ENCODE measurements around the gene NECTIN4.

The NECTIN4 gene

DNA sequence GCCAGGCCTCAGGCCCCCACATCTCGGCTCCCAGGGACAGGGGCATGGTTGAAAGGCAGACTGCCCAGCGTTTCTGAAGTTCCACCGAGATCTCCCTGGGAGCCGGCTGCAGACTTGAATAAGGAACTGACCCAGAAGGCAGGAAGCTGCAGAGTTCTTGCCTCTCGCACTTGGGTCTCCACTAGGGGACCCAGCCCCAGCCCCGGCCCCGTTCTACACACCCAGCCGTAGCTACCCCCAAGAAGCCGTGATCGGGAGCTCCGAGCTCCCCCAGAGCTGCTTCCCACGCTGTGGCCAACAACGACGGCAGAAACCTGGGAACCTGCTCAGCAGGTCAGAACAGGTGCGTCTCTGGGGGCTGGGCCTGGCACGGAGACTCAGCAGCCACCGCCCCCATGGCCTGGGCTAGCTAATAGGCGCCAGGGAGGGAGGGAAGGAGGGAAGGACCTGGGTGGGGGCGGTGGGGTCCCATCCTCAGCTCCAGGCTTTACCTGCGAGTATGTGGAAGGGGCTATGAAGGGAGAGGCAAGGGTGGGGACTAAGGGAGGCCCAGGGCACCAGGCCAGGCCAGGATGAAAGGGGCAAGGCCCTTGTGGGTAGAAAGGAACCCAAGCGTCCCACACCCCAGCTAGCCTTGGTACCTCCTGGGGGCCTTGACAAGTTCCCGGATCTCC lies at the start of gene NECTIN4:
Gene NECTIN4 (minus strand): TSS at position 308 of the 674 bp plus-strand sequence. CDS start 262 bp downstream, at position 46.
- TF ChIP-seq, protein P1, sequence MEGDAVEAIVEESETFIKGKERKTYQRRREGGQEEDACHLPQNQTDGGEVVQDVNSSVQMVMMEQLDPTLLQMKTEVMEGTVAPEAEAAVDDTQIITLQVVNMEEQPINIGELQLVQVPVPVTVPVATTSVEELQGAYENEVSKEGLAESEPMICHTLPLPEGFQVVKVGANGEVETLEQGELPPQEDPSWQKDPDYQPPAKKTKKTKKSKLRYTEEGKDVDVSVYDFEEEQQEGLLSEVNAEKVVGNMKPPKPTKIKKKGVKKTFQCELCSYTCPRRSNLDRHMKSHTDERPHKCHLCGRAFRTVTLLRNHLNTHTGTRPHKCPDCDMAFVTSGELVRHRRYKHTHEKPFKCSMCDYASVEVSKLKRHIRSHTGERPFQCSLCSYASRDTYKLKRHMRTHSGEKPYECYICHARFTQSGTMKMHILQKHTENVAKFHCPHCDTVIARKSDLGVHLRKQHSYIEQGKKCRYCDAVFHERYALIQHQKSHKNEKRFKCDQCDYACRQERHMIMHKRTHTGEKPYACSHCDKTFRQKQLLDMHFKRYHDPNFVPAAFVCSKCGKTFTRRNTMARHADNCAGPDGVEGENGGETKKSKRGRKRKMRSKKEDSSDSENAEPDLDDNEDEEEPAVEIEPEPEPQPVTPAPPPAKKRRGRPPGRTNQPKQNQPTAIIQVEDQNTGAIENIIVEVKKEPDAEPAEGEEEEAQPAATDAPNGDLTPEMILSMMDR (IDR thresholded peaks at IDR 0.05): no peak
- TF ChIP-seq ZFX (IDR thresholded peaks at IDR 0.05; ENCODE audit: borderline replicate concordance): no peak
- 0 out of 2 replicates have a peak within 1 kb of the TSS, but pooled peaks have one; percentile 29 for H3K27ac ChIP-seq

DNA sequence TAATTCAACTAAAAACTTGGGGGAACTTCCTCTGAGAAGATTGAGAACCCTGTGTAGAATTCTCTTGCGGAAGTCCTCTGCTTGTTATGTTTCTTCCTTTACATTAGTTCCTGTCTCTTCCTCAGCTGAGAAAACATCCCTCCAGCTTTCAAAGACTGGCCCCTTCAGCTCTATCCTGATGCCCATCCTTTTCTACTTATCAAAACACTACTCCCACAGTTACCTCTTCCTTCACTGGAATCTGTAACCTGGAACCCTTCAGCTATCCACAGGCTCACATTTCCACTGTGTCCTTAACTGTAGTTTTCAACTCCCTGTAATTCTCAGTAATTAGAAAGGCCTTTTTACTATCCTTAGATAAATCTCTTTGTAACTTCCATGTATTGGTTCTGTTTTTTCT lies 49.1 kb upstream of the NECTIN4 start:
- no peak for TF ChIP-seq ZFX (IDR thresholded peaks at IDR 0.05; ENCODE audit: borderline replicate concordance)
- TF ChIP-seq, protein P1 (IDR thresholded peaks at IDR 0.05): no peak
- H3K27ac ChIP-seq: no peak overlapping the region

DNA sequence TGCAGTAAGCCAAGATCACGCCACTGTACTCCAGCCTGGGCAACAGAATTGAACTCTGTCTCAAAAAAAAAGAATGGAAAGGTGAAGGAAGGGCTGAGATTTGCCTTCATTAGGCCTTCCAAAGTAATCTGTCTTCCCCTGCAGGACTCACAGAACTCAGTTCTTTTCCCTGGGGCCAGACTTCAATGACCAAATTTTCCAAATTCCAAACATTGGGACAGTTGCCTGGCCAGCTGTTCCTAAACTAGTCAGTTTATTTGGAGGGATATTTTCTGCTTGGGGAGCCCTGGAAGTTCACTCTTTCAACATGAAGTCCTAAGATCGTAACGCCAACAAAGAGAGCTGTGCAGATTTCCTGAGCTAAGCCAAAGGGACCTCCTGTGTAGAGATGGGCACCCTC lies 48.5 kb upstream of the NECTIN4 start:
- H3K27ac ChIP-seq: no peak overlapping the region
- TF ChIP-seq, protein P1 (IDR thresholded peaks at IDR 0.05): no peak
- TF ChIP-seq ZFX (IDR thresholded peaks at IDR 0.05; ENCODE audit: borderline replicate concordance): no peak

DNA sequence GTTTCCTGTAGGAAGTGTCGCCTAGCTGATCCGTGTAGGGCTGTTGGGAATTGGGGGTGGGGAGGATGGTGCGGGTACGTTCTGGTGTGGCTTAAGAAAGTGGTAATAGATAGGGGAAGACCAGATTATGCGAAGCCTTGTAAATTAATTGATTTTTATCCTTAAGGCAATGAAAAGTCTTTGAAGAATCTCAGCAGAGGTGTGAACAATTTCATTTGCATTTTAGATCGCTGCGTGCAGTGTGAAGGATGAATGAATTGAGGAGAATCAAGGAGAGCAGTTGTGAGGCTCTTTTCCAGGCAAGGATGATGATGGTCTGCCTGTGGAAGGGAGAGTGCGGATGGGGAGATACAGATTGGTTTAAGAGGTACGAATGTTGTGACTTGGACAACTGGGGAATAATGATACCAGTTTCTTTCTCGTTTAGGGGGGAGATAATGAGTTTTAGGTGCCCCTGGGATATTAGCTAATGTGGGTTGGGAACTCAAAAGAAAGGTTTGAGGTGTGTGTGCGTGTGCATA lies 43.9 kb upstream of the NECTIN4 start:
- TF ChIP-seq, protein P1 (IDR thresholded peaks at IDR 0.05): no peak
- peak overlapping the region; percentile 99 for H3K27ac ChIP-seq

DNA sequence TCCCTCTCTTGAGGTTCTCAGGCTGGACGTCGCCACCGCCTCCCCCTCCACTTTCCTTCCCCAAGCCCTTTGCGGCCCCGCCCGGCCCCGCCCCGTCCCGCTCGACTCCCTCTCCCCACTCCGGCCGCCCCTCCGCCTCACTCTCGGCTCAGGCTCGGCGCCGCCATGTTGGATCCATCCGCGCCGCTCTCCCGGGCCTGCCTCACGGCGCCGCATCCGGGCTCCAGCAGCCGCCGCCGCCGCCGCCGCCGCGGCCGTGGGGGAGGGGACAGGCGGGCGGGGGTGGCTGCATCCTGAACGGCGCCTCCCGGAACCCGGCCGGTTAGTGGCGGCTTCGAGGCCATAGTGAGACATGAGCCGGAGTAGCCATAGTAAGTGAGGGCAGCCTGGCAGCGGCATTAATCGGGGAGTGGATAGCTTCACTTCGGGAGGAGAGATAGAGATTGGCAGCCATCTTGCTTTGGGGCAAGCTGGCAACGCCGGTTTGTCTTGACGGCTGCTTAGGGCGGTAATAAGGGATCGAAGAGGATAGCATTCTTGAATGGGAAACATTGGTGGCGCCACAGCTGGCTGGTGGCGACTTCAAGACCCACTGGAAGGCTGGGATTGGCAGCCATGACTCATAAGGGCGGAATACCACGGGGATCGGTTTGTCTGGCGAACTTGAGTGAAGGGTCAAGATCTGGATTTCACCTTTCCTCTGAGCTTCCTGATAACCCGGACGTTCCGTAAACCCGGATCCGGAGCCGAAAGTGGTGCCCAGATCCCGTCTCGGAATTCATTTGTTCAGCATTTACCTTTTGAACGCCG lies 43.3 kb upstream of the NECTIN4 start, which contains the start of gene DEDD:
Gene DEDD (minus strand): TSS at position 258 of the 810 bp plus-strand sequence. CDS start 8,205 bp downstream, outside the sequence.
- no peak for TF ChIP-seq ZFX (IDR thresholded peaks at IDR 0.05; ENCODE audit: borderline replicate concordance)
- TF ChIP-seq, protein P1 (IDR thresholded peaks at IDR 0.05): peak; percentile 43
- peak within 1 kb of the TSS; percentile 99 for H3K27ac ChIP-seq

DNA sequence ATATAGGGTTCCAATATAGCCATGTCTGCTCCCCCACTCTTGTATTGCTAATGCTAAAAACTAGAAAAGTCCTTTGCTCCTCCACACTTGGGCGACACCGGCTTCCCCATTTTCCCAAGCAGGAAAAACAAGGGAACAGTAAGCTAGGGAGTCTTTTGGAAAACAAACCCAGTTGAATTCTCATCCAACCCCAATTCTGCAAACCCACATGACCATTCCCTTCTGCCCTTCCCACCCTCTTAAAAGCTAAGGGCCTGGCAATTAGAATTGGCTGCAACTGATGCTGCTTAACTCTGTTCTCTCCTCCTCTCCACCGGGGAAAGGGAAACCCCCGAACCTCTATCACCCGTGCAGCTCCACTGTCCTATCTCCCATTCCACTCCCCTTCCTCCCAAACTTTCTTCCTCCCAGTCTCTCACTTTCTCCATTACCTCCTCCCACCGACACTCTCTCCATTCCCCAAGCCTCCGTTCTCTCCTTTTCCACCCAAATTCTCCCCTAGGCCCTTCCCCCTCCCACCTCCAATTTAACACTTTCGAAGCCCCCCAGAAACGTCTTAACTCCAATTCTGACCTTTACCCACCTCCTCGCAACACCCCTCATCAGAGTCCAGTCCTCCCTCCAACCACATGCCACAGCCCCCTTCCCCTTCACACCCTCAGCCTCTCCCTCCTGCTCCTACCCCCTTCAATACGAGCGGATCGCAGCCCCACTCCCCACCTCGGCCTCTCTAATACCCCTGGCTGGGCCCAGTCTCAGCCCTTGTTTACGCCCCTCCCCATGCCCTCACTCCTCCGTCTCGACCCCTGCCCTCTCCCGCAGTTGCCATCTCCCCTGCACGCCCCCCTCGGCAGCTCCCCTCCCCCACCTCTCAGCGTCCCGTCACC lies 42.4 kb upstream of the NECTIN4 start:
- TF ChIP-seq, protein P1 (IDR thresholded peaks at IDR 0.05): no peak
- no peak for TF ChIP-seq ZFX (IDR thresholded peaks at IDR 0.05; ENCODE audit: borderline replicate concordance)
- peak overlapping the region; percentile 99 for H3K27ac ChIP-seq
